HG03432 (cell line): ENCODE data around the gene ACSL3.
"Not testable (repeated sequence)": the region's sequence is repeated elsewhere in the genome, so short reads cannot be mapped to it uniquely, and the experiment has no call there.

Experiments used
- ATAC-seq: cut with Tn5 transposase; IDR thresholded peaks from one replicate; pipeline ENCODE4 v1.9.1; 2021; ENCODE audit warnings: mild to moderate bottlenecking, moderate library complexity; ENCODE audit not compliant: unreplicated experiment

Gene ACSL3

DNA sequence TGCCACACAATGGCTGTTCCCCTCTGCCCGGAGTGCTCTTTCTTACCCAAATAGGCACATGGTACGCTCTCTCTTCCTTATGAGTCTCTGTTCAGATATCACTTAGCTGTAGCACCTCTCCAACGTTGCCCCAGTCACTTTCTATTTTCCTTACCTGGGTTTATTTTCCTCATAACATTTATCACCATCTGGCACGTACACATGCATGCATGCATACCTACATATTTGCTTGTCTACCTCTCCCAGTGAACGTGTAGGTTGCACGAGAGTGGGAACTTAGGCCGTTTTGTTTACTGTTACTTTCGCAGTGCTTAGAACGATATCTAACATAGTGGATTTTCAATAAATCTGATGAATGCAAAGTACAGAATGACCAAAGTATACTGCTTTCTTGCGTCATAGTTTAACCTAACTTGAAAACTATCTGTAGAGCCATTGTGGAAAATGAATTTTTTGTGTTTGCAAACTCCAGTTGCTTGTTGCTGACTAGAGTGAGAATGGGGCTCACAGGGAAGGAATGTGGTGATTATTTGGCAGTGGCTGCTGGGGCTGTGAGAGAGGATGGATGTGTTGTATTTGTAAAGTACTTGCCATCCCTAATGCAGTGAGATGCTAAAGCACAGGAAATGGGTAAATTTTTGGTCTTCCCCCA, 47.1 kb downstream of the ACSL3 start:
- ATAC-seq = no peak

- ATAC-seq = no peak
Measured at GRCh38 chr2:222909286-222909685, 48.5 kb downstream of the ACSL3 start.

DNA sequence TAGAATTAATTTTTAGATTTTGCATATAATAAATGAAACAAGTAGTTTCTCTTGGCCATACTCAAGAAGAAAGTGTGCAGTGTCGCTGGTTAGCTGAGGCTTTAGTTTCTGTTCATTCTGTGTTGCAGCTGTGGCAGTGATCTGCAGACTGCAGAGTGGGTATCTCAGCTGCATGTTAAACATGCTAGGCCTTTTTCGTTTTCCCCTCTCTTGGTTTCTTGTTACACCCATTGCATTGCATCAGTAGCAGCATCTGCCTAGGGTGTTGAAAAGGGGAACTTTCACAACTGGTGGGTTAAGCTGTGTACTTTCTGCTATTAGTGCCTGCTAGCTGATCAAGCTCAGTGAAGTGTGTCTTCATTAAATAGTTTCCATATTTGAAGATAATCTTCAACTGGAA, 51.3 kb downstream of the ACSL3 start:
- ATAC-seq = peak; percentile 97

GRCh38 chr2:222912776-222913175, 51.9 kb downstream of the ACSL3 start:
- ATAC-seq = peak; percentile 7

DNA sequence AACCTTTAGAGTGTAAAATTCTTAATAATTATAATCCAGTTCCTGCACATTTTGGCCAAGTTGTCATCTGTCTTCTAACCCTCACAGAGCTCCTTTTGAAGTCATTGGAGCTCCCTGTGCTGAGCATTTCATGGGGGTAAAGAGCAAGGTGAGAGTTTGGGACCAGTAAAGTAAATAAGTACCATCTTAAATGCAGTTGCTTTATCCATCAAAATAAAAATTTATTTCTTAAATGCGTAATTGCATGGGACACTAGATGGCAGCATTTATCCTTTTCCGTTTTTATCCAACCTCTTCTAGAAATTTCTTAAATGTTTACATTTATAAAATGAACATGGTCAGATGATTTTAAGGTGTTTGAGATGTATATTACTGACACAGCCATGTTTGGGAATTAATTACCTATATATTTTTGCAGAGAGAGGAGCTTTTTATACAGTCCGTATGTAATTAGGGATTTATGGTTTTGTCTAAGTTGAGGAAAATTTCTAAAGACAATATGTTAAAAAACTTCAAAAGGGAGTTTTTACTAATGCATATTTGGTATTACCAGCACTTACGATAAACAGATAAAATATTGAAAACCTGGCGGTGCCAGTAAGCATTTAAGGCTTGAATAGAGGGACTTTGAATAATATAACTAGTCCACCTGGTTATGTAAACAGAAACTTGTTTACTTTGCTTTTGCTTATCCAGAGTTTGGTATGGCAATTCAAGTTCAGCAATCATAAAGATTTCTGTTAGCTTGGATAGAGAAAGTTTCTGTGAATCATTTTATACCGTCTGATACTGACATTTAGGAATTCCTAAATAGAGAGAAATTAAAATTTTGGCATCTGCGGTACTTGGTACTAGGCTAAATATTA, 54.5 kb downstream of the ACSL3 start:
- no peak for ATAC-seq

DNA sequence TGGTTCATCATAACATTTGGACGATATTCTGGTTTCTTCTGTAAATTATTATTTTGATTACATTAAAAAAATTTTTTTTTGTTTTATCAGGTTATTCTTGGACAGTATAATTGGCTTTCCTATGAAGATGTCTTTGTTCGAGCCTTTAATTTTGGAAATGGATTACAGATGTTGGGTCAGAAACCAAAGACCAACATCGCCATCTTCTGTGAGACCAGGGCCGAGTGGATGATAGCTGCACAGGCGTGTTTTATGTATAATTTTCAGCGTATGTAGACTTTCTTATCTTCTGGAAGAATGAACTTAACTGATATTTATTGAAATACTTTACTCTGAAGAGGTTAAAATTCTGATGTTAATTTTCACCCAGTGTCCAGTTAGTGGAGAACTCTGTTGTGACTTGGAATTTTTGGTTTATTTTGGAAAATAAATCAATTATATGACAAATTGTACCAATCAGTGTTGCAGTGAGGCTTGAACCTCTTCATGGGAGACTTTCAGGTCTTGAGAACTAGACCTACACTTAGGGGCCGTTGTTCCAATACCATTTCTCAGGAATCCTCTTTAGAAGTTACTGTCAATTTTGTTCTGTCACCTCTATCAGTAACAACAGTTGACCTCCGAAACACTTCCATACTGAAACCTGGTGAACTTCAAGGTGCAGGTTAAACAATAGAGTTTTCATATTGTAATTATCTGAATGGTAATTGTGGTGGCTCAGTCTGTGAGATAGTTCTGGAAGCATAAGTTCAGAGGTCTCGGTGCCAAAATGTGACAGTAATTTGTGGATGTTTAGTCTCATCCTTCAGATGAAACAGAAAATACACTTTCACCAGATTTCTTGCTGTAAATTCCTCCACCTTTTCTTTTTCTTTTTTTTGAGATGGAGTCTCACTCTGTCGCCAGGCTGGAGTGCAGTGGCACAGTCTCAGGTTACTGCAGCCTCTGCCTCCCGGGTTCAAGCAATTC, 55.7 kb downstream of the ACSL3 start:
- no peak for ATAC-seq

GRCh38 chr2:222917212-222917611, 56.4 kb downstream of the ACSL3 start:
- not testable (repeated sequence) for ATAC-seq

DNA sequence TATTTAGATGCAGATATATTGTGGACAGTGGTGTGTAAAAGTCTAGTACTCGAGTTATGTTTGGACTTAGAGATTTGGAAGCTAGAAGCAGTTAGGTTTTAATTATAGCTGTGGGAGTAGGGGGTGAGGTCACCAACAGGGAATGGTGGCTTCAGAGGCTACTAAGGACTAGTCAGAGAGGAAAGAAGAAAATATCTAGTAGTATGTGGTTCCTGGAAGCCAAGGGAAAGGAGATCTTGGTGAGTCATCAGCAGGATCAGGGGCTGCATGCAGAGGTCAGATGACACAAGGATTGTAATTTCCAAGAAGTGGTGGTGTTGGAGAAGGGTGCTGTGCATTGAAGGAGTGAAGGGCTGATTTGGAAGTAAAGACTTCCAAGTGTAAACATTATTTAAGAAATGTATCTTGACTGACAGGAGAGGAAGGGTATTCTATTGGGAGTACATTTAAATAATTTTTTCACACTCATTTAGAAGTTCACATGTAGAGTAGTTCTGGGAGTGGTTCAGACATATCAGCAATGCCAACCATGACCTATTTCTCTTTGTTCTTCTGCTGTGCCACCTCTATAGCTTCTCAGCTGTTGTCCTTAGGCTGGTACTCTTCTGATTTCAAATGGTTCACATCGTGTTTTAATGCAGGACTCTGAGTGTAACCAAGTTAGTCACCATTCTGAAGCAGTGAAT, 59.1 kb downstream of the ACSL3 start:
- ATAC-seq = no peak

- ATAC-seq = no peak
Measured at GRCh38 chr2:222920657-222921186, 59.9 kb downstream of the ACSL3 start.

DNA sequence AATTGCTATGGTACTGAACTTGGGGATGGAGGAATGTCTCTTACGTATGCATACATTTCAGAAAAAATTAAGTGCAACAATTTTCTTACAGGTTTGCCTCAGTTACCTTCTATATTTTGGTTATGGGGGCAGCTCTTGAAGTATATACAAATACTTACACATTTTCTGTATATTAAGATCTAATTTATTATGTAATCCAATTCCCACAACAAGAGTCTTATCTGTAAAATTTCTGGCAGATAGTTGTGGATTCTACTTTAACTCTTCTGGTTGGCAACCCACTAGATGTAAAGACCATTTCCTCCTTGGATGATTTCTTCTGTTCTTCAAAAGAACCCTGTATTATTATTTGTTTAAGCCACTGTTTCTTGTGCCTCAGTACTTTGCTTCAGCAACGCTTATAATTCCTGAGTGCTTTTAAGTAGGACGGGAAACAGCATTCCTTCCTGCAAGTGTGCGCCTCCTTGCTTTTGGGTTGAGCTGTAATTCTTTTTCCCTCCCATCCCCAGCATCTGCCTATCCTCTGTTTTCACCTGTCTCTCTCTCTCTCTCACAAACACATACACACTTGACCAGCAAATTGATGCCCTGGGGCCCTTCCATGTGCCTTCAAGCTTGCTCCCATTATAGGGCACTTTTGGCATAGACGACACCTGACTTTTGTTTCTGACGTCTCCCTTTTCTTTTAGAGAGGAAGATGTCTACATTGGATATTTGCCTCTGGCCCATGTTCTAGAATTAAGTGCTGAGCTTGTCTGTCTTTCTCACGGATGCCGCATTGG, 61.4 kb downstream of the ACSL3 start:
- ATAC-seq = no peak

- no peak for ATAC-seq
Measured at GRCh38 chr2:222926915-222927314, 66.1 kb downstream of the ACSL3 start.

DNA sequence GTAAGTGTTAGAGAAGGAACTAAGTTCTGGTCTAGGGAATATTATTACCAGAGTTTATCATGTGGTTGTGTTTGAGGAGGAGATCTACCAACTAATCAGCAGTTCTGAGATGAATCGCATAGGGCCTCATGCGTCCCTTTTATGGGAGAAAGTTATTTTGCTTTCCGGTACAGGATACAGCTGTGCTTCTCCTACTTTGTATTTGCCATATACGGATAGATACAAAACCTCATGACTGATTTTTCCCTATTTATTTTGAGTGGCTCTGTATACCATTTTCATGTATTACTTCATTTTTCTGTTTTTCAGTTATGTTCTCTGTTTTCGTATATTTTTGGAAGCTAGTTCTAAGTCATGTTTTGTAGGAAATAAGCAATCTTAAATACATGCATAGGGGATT, 66.8 kb downstream of the ACSL3 start:
- no peak for ATAC-seq

DNA sequence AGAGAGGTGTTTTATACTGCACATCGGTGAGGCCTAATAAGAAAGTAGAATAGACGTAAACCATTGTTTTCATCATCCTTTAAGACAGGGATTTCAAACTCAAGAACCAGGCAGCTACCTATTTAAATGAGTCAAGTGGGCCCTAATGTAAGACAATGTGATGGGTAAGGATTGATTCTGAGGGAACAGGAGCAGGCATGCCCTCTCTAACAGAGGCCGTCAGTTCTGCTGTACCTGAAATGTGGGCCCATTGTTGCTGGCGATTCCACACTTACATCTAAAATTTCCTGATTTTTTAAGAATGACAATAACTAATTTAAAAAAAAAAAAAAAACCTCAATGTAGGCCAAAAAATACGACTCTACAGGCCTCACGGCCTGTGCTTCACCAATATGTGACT, 67.5 kb downstream of the ACSL3 start:
- ATAC-seq = no peak

- ATAC-seq = no peak
Measured at GRCh38 chr2:222930862-222931261, 70.0 kb downstream of the ACSL3 start.

- no peak for ATAC-seq
Measured at GRCh38 chr2:222931659-222932058, 70.8 kb downstream of the ACSL3 start.

GRCh38 chr2:222933458-222933857, 72.6 kb downstream of the ACSL3 start:
- ATAC-seq = no peak

GRCh38 chr2:222935688-222936298, 75.0 kb downstream of the ACSL3 start:
- no peak for ATAC-seq

GRCh38 chr2:222936705-222937104, 75.9 kb downstream of the ACSL3 start:
- ATAC-seq = no peak

DNA sequence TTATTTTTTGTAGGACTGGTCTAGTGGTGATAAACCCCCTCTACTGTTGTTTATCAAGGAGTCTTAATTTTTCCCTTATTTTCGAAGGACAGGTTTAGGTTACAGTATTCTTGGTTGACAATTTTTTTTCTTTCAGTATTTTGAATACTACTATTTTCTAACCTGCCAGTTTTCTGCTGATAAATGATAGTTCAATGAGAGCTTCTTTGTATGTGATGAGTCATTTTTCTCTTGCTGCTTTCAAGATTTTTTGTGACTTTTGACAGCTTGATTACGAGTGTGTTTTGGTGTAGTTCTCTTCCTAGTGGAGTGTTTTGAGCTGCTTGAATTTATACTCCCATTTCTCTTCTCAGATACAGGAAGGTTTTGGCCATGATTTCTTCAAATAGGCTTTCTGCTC, 77.5 kb downstream of the ACSL3 start:
- ATAC-seq = no peak
